ENCODE results near the gene GAN. TPM values are rescaled to one million over a fixed set of nuclear protein-coding genes. Genes with fewer than 3 reads are reported as not detected.

GAN gene
- total and polyA plus RNA-seq, 10 of the 15 experiments (the other 5 are each of a cell fraction or from before 2014, with no cell fraction given), result 0.42 to 8.4 (median 2.5) TPM

DNA sequence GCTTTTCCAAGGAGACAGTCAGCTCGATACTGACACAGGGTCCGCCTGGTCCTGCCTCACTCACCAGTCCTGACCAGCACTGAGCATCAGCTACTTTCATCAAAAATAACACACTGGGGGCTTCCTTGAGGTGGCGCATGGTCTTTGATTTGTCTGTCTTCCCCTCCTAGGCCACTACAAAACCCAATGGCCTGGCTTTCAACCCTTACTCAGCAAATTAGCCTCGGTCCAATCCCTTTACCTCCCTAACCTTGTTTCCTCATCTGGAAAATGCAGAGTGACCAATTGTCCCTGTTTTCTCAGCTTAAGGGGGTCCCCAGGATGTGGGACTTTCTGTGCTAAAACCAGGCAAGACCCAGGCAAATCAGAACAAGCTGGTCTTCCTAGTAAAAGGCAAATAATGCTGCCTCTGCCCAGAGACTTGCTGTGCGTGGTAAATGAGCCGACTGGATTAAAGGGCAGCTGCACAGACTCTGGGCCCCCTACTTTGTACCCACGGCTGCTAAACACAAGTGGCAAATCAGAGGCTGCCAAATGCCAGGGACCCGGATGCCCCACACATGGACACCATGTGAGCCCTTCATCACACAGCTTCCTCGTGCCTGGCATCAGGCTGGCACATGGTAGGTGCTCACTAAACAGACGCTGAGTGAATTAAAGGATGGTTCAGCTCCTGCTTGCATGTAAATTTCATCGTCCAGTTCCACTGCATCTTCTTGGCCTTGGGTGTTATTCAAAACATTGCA, 98.7 kb downstream of the GAN start (continued):
- no peak for TF ChIP-seq FOS (IDR thresholded peaks at IDR 0.05; ENCODE audit: borderline replicate concordance, extremely low read depth, insufficient read length)

GRCh38 chr16:81415751-81416150, 101.0 kb downstream of the GAN start:
- H2AFZ ChIP-seq (ENCODE audit: control insufficient read depth, low read depth, low read length), result no peak overlapping the region
- DNase-seq (ENCODE audit: low read depth, low spot score) (no peak), FAIRE-seq (no peak), ATAC-seq (no peak)
- no peak overlapping the region for H3K4me2 ChIP-seq (ENCODE audit: control insufficient read depth, insufficient read depth)
- intact Hi-C loops (cut with micrococcal nuclease; ENCODE audit: unreplicated experiment), result no loop called here
- H3K36me3 ChIP-seq (ENCODE audit: control insufficient read depth in 2 of 2, insufficient read depth in 2 of 2, low read length in 1 of 2), result no peaks in the 10 kb centered on the region
- ChIA-PET RAD21 (ENCODE audit: unreplicated experiment) (interaction anchor here (1.2 kb wide), 1 partner anchor 64 kb away, joined by 3 read pairs; no protein-coding TSS in a partner anchor), SMC1A (ENCODE audit: uncharacterized antibody, unreplicated experiment) (no interaction called here), CTCF (no interaction called here), POLR2A (no interaction called here)
- in situ Hi-C loops (cut with MboI), result no loop called here
- no peaks in the 10 kb centered on the region for H3K79me2 ChIP-seq (ENCODE audit: control insufficient read depth, insufficient read depth, low read length)
- 80% methylated on average over 11 of the region's 11 CpGs for WGBS (ENCODE audit: insufficient coverage, insufficient replicate concordance, low lambda C conversion rate, missing lambda C conversion rate)
- H3K9ac ChIP-seq (ENCODE audit: control insufficient read depth, insufficient read depth, low read length), result no peak overlapping the region
- H3K27me3 ChIP-seq (replicated peaks in 1 of 2; ENCODE audit: control insufficient read depth in 2 of 2, insufficient read depth in 2 of 2, low read length in 1 of 2), result no peaks in the 10 kb centered on the region; a peak in 1 of 4 replicates
- TF ChIP-seq MYB (IDR thresholded peaks at IDR 0.05; ENCODE audit: borderline replicate concordance, low read depth, low read length), result no peak
- TF ChIP-seq, protein P1, sequence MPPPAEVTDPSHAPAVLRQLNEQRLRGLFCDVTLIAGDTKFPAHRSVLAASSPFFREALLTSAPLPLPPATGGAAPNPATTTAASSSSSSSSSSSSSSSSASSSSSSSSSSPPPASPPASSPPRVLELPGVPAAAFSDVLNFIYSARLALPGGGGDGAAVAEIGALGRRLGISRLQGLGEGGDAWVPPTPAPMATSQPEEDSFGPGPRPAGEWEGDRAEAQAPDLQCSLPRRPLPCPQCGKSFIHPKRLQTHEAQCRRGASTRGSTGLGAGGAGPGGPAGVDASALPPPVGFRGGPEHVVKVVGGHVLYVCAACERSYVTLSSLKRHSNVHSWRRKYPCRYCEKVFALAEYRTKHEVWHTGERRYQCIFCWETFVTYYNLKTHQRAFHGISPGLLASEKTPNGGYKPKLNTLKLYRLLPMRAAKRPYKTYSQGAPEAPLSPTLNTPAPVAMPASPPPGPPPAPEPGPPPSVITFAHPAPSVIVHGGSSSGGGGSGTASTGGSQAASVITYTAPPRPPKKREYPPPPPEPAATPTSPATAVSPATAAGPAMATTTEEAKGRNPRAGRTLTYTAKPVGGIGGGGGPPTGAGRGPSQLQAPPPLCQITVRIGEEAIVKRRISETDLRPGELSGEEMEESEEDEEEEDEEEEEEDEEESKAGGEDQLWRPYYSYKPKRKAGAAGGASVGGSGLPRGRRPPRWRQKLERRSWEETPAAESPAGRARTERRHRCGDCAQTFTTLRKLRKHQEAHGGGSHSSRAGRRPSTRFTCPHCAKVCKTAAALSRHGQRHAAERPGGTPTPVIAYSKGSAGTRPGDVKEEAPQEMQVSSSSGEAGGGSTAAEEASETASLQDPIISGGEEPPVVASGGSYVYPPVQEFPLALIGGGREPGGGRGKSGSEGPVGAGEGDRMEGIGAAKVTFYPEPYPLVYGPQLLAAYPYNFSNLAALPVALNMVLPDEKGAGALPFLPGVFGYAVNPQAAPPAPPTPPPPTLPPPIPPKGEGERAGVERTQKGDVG (CRISPR knock-in tag; IDR thresholded peaks at IDR 0.05), result no peak
- no peak for TF ChIP-seq IKZF1 (conservative IDR thresholded peaks at IDR 0.05)
- no peak for TF ChIP-seq POLR2A (IDR thresholded peaks at IDR 0.05; ENCODE audit: low read depth, low read length)
- no peak for TF ChIP-seq RELA (IDR thresholded peaks at IDR 0.05; ENCODE audit: borderline replicate concordance, partially characterized antibody)
- no peak for TF ChIP-seq MEF2A (IDR thresholded peaks at IDR 0.05; ENCODE audit: insufficient read depth, low read depth, low read length)
- TF ChIP-seq, protein P2, sequence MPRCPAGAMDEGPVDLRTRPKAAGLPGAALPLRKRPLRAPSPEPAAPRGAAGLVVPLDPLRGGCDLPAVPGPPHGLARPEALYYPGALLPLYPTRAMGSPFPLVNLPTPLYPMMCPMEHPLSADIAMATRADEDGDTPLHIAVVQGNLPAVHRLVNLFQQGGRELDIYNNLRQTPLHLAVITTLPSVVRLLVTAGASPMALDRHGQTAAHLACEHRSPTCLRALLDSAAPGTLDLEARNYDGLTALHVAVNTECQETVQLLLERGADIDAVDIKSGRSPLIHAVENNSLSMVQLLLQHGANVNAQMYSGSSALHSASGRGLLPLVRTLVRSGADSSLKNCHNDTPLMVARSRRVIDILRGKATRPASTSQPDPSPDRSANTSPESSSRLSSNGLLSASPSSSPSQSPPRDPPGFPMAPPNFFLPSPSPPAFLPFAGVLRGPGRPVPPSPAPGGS (IDR thresholded peaks at IDR 0.05; ENCODE audit: borderline replicate concordance, insufficient read depth, low read depth, low read length, poor library complexity, severe bottlenecking), result no peak
- no peak for TF ChIP-seq ETV6 (conservative IDR thresholded peaks at IDR 0.05 in 1 of 2, IDR thresholded peaks at IDR 0.05 in 1 of 2; ENCODE audit: borderline replicate concordance in 1 of 2, low read depth in 1 of 2)
- no peak for TF ChIP-seq RFX5 (IDR thresholded peaks at IDR 0.05; ENCODE audit: low read depth, low read length)
- TF ChIP-seq CREM (IDR thresholded peaks at IDR 0.05; ENCODE audit: low read depth), result no peak
- no peak for TF ChIP-seq MXI1 (IDR thresholded peaks at IDR 0.05; ENCODE audit: low read depth, low read length)
- no peak for TF ChIP-seq PKNOX1 (IDR thresholded peaks at IDR 0.05)
- TF ChIP-seq RB1 (IDR thresholded peaks at IDR 0.05; ENCODE audit: borderline replicate concordance), result no peak
- H4K20me1 ChIP-seq (ENCODE audit: control insufficient read depth, insufficient read depth), result no peaks in the 10 kb centered on the region
- H3K9me3 ChIP-seq (replicated peaks; ENCODE audit: control insufficient read depth, insufficient read depth, low read length), result no peaks in the 10 kb centered on the region
- H3K4me3 ChIP-seq, result no peak overlapping the region
- no peak overlapping the region for H3K27ac ChIP-seq (ENCODE audit: control insufficient read depth, insufficient read depth)
- H3K4me1 ChIP-seq (ENCODE audit: control insufficient read depth, insufficient read depth, low read length), result no peaks in the 10 kb centered on the region
- BruUV-seq (replicated peaks), result no TSS peak
